HG02678 (cell line): ENCODE results near the gene MYLK.

Experiments used
- ATAC-seq: cut with Tn5 transposase; IDR thresholded peaks from one replicate; pipeline ENCODE4 v1.9.1; 2021; ENCODE audit warnings: mild to moderate bottlenecking, moderate library complexity; ENCODE audit not compliant: unreplicated experiment

MYLK gene

DNA sequence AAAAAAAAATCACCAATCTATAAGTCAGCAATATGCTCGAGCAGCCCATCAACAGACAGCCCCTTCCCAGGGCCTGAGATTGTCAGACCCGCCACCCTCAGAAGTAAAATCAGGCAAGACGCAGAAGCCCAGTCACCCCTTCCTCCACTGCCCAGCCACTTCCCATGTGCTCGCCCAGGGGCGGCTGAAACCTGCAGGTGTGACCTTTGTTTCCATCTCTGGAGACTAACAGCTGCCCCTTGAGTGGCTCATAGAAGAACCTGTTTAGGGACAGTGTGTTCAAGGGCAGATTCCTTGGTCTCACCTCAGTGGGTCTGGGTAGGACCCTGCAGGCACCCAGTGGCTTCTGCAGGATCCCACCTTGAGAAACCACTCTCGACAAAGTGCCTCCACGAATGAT lies 105.6 kb downstream of the MYLK start:
- ATAC-seq: no peak

DNA sequence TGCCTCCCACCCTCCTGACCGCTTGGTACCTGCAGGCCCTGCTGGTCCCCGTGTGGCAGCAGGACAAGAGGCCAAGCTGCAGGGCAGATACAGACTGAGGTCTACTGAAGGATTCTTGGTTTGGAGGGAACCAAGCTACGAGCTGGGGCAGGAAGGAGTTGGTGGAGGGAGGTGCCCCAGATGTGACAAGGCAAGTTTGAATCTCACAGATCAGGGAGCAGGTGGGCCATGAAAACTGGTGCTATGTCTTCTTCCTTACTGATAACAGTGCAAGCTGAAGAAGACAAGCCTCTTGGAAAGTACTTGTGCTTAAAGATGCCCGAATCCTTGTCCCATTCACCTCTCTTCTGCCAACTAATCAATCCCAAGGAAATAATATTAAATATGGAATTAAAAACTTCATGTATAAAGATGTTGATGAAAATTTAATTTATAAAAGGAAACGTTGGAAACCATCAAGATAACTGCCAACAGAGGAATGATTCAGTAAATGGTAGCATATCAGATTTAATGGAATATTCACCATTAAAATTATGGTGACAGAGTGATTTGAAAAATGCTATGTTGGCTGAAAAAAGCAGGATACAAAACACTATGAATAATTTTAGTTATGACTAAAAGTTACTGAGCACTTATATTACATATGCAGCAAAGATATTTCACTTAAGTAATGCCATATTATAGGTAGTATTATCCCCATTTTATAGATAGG lies 107.9 kb downstream of the MYLK start:
- no peak for ATAC-seq

DNA sequence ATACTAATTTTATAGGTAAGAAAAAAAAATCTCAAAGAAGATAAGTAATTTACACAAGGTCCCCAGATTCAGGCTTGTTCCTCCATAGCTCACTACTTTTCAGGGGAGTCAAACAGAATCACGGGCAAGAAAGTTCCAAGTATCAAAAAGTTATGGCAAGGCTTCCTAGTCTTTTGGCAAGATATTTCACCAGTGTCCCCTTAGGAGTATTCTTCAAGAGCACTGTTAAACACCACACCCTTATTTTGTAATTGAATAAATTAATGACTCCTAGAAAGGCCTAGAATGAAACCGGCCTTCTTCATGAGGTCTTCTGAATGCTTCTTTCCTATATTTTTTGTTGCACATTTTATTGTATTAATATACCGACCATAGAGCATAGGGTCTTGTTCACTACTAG lies 109.7 kb downstream of the MYLK start:
- ATAC-seq: no peak

DNA sequence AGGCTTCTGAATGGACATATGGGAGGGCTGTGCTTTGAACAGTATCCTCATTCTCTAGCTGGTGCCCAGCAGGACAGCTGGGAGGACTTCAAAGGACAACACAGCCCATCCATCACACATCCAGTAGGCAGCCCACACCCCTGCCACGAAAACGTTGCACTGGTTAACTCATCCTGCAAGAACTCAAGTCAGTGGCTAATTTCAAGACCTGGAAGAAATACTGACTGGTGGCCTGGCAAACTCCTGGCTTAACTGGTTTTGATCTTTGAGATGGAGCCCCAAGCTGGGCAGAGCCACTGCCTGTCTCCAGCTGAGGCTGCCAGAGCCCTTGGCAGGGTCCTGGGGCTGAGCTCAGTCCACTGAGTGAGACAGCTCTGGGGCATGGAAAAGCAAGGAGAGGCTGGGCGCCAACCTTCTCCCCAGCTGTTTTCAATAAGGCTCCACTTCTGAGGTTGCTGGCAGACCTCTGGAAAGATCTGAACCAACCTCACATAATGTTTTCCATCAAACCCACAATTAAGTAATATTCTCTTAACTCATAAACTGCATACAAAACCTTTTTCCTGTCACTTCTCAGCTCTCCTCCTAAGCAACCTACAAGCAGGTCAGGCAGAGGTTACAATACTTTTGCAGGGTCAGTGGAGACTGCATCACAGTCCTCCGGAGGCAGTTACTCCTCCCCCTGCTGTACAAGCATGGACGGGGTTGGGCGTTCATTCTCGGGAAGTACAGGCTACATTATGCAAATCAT lies 110.3 kb downstream of the MYLK start:
- no peak for ATAC-seq

DNA sequence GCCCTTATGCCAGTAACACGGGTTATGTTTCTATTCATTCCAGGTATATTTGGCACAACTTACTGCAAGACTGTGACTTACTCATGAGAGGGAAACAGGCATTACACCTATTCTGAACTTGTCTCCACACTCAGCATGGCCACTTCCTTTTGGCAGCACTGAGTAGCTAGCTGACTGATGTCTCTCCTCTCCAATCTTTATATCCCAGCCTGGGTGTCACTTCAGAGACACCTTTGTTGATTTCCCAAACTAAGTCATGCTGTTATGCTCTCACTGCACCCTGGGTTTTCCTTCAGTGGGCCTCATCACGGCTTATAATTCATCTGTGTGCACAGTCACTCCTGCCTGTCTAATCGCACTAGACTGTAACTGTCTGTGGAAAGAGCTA lies 114.8 kb downstream of the MYLK start:
- no peak for ATAC-seq

DNA sequence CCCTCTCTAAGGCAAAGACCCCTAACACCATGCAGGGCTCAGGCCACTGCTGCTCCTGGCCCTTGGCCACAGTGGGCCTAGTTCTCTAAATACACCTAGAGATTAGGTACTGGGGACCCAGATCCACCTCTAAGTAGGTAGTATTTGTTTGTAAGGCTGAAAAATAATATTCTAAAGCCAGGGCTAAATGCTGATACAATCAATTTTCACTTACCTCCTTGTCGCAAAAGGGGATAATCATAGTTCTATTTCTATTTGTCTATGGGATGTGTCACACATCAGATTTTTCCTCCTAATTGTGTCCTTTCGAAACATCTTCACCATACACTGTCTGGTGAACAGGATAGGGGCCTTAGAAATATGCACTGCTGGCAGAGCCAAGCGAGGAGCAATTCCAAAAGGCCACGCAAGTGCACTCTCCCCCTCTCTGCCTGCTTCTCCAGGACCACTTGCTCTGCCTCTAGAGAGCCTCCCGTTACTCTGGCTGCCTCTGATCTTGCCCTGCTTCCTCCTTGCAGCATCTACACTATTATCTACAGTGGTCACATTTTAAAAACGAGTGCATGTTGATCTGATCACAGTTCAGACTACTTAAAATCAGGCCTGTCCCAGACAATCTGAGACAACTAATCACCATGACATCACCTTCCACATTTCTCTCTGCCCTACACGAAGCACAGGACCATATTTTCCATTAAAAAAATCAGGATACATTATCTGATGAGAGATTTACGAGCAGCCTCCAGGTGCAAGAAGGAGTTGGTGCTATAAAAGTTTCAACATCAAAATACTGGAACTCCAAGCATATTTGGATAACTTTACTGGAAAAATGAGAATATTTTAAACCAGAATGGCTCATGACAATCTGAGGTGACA lies 115.4 kb downstream of the MYLK start:
- no peak for ATAC-seq

DNA sequence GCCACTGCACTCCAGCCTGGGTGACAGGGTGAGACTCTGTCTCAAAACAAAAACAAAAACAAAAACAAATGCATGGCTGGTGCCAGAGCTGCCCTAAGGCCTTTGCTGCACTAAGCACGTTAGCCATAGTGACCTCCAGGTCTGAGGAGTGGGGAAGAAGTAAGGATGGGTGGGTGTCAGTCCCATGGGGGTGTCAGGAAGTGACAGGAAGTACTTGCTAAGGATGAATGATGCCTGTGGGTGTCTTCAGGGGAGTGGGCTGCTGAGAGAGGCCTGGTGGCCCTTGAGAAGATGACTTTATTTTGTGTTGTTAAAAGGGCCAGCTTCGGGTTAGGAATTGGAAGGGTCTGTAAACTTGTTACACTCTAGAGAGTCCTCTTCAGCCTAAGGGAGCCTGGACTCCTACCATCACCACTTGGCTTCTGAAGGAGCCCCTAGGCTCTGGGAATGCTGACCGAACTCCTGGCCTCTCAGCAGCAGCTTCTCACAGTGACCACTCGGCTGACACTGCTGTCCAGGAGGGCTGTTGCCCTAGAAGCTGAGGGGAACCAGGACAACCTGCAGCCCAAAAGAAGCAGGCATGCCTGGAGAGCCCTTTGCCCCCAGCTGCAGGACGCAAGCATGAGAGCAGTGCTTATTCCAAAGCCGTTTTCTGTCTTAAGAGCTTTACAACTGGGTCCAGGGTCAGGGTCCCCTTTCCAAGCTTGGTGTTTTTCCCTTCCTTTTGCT lies 116.4 kb downstream of the MYLK start:
- no peak for ATAC-seq

DNA sequence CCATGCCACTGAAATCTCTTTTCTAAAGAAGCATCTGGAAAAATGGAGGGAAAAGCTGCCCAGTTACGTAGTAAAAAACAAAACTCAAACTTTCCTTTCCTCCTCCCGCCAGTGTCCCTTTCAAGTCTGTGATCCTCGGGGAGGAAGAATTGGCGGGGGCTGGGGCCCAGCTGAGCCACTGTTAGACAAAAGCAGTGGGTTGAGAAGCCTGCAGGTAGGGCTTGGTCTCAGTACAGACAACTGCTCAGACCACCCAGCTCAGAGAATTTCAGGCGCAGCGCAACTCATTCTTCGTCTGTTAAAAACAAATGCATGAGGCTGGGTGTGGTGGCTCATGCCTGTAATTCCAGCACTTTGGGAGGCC lies 117.1 kb downstream of the MYLK start:
- ATAC-seq: no peak

DNA sequence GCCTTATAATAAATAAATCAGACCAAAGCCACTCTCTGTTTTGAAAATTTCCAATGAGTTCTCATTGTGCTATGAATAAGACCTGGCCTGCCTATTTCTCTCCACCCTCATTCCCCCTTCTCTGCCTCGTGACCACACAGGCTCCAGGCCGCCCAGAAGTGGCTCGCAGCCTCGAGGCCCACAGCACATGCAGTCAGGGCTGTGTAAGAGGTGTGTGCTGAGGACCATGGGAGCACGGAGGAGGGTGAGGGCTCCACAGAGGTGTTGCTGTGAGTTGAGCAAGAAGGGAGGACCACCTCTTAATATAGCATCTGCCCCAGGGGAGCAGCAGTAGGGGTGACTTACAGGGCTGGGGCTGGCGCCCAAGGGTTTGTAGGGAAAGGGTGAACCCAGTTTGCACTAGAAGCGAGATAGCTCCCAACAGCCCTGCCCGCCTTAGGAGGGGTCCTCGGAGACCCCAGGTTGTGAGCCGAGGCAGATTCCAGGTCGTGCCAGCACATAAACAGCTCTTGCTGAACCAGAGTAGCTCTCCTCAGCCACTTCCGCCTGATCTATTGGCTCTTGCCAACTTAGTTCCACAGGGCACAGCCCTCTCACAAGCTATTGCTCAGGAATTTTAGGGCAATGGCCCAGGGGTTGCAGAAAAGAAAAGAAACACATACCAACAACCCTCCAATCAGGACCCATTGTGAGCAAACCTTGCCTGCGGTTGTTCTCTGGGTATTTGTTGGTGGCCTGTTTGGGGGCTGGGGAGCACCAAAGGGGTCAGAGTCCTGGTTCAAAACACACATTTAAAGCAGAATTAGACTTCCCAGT lies 117.7 kb downstream of the MYLK start:
- ATAC-seq: no peak

DNA sequence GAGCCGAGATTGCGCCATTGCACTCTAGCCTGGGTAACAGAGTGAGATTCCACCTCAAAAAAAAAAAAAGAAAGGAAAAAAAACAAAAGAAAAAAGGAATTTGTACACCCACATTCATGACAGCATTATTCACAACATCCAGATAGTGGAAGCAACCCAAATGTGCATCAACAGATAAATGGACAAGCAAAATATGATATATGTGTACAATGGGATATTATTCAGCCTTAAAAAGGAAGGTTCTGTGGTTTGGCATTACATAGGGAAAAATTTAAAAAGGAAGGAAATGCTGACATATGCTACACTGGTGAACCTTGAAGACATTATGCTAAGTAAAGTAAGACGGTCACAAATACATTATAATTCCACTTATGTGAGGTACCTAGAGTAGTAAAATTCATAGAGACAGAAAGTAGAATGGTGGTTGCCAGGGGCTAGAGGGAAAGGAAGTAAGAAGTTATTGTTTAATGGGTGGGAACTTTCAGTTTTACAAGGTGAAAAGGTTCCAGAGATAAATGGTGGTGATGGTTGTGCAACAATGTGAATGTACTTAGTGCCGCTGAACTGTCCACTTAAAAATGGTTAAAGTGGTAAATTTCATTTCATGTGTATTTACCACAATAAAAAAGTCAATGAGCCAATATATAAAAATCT lies 118.5 kb downstream of the MYLK start:
- no peak for ATAC-seq

DNA sequence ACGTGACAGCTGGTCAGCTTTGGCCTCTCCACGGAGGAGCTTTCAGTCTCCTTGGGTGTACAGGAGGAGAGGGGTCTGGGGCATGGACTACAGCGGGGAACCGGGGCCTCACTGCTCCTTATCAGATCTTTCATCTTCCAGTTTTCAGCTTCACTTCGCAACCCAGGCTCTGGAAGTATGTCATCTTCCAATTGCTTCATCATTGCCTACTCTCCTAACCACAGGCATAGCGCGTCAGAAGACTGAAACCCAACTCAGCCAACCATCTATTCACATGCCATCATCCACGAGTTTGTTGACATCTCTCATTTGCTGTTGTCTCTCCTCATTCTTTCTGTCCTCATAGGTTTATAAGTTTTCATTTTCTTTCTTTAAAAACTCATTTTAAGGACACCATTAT lies 119.5 kb downstream of the MYLK start:
- no peak for ATAC-seq

DNA sequence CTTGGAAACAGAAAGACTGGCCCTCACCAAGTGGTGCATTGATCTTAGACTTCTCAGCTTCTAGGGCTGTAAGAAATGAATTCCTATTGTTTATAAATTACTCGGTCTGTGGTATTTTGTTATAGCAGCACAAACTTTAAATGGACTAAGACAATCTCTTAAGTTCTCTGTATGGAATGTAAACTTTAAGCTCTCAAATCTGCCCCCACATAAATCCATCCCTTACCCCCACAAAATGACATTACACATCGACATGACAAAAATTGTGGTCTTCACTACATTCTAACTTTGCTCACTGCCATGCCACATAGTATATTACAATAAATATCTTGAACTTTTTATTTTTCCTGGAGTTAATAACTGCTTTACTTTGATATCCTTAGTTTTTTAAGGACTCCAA lies 121.3 kb downstream of the MYLK start:
- ATAC-seq: no peak

DNA sequence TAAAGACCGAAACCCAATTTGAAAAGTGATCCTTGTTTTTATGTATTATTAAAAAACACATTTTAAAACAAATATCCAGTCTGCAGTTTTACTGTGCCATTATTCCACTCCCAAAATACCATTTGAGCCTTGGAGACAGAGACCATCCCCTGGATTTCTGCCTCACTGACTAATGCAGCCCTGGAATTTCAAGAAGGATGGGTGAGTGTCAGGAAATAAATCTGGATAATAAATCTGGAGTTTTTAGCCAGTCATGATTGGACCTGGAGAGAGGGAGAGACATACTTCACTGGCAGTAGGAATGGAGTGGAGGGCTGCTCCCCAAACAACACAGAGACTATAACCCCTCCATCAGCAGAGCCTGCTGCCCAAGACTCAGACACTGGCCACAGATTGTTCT lies 123.3 kb downstream of the MYLK start:
- ATAC-seq: no peak

DNA sequence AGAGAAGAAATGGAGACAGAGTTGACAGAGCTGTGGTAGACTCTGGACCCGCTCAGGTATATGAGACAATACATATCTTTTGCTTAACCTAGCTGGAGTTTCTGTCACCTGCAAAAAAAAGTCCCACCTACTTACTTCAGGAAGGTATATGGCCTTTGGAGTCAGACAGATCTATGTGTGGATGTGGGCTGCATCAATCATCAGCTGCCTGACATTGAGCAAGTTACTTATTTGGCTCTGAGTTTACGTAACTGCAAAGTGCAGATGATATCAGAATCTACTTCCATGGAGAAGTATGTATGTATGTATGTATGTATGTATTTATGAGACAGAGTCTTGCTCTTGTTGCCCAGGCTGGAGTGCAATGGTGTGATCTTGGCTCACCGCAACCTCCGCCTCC lies 124.3 kb downstream of the MYLK start:
- ATAC-seq: no peak

DNA sequence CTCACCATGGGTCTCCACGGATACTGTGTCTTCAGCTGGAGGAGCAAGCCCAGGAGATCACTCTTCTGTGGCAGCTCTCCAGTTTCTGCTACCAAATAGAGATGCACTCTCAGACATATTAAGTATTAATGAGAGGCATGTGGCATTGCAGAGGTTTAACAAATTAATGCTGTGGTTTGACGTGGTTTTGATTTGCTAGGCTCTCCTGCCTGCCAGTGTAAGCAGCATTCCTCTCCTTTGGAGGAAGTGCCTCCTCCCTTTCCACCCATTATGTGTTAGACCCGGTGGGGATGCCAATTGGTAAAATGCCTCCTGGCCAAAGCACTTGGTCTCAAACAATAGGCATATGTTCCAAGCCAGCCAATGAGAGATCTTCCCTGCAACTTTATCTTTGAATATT lies 124.8 kb downstream of the MYLK start:
- ATAC-seq: no peak

DNA sequence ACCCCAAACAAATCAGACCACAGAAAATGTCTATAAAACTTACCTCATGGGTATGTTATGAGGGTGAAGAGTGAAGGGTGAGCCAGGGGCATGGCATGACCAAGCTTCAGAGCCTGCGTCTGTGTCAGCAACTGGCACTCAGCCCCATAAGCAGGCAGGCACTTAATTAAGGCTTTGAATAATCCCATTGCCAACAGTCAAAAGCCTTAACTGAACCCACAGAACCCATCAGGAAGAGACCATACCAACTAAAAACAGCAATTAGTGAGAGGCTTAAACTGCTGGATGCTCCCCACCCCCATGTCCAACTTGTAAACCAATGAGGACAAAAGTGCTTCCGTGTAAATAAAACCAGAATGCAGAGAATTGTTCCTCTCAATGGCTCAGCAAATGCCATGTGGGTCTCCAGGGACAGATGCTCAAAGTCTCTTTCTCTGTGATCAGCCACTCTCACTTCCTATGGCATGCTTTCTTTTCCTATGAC lies 126.0 kb downstream of the MYLK start:
- ATAC-seq: no peak

DNA sequence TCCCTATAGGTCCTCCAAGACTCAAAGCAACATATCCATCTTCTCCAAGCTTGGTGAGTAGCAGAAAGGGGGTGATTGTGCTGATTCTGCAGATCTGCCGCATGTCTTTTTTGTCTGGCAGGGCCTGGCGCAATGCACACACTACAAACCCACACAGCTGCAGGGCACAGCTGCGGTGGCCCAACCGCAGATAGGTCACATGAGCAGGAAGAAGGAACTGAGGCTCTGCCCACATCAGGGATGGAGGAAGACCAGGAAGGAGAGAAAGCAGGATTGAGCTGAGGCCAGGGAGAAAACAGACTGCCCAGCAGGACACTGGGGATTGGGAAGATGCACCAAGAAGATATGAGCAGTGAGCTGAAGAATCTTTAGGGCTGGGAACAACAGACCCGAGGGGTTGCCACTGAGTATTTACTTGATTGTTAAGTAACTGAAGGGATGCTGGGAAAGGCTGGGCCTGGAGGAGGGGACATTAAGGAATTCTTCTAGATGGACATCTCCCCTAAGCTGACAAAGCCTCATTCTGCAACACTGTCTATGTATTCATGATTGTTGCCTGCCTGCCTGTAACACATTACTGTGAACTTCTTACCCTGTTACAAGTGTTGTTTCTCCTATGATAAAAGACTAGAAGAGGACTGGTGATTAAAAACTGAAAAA lies 126.7 kb downstream of the MYLK start:
- ATAC-seq: no peak

DNA sequence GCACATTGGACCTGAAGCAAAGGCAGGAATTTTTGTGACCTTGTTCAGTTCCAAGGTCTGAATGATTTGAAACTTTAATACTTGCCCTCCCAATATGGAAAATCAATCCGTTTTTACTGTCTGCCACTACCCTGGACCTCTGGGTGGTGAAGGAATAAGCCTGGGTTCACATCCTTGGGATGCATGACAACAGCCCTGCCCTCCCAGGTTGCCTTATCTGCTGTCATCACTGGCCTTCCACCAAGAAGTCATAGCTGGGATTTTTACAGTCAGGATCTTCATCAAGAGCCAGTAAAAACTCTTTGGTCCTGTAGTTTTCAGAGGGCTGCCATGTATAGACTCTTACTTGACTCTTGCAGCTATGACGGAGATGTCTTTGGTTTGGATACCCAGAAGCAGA lies 128.6 kb downstream of the MYLK start:
- ATAC-seq: no peak

DNA sequence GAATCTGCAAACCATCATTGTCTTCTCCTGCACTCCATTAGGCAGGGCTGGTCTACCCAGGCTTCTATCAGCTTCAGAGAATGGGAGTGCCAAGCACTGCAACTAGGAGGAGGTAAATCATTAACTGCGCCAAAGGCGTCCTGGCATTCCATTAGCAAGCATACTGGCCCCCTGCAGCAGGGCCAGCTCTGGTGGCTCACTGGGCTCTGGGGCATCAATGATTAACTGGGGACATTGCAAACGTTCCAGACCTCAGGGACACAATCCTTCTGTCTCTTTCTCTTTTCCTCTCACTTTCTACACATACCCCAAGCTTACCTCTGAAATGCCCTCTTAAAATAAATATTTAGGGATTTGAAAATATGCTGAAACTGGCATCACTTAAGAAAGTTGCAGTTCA lies 129.0 kb downstream of the MYLK start:
- no peak for ATAC-seq
